Measurements from ENCODE around the gene COQ5.

DNA sequence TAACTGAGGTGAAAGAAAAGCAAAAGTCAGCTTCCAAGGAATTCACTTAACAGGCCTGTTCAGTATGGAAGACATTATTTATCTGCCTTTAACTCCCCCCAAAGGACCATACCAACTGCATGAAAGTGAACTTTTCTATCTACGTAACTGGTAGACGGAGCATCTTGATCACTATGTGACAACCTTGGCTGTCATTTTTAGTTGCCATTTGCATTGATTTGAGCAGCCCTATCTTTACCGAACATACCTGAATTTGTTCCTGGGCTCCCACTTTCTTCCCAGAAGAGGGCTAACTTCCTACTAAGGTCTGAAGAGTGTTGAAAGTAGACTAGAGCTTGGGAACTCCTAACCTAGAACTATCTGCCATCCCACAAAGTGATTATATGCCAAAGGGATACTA, 68.8 kb downstream of the COQ5 start:
- no peak for TF ChIP-seq CTCF (IDR thresholded peaks at IDR 0.05)
- TF ChIP-seq POLR2A (IDR thresholded peaks at IDR 0.05): no peak
- TF ChIP-seq POLR2AphosphoS5 (IDR thresholded peaks at IDR 0.05): no peak
- TF ChIP-seq EP300 (IDR thresholded peaks at IDR 0.05): no peak
